Effector CD4-positive, alpha-beta T cell (primary cell): ENCODE data around the gene ANO6.

Experiments
- DNase-seq: peaks from one replicate; pipeline ENCODE4 v3.0.0-alpha.2; 2020

Gene ANO6

GRCh38 chr12:45475594-45475993 is 259.7 kb downstream of the ANO6 start:
- no peak for DNase-seq

- no peak for DNase-seq
These were observed 261.6 kb downstream of the ANO6 start for GRCh38 chr12:45477526-45477925.

DNA sequence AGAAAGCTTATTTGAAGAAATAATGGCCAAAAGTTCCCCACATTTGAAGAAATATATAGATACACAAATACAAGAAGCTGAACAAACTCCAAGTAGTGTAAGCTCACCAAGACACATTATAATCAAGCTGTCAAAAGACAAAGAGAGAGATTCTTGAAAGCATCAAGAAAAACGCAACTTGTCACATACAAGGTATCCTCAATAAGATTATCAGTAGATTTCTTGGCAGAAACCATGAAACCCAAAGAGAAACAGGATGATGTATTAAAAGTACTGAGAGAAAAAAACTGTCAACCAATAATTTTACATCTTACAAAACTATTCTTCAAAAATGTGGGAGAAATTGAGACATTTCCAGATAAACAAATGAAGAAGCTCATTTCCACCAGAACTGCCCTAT is 263.0 kb downstream of the ANO6 start:
- no peak for DNase-seq

DNA sequence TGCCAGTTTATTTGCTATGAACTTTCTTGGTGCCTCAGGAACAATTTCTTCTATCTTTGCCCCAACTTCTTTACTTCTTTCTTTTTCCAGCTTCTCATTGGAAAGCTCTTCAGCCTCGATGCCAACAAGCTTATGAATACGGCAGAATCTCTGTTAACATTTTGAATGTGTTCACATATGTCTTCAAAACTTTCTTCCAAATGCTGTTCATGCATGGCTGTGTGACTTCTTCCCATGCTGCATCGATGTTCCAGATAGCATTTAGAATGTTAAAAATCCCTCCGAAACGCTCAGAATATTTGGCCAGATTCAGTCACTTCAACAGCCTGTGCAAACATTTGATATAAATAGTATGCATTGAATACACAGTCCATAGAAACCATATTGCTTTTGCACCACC is 265.9 kb downstream of the ANO6 start:
- DNase-seq = no peak

DNA sequence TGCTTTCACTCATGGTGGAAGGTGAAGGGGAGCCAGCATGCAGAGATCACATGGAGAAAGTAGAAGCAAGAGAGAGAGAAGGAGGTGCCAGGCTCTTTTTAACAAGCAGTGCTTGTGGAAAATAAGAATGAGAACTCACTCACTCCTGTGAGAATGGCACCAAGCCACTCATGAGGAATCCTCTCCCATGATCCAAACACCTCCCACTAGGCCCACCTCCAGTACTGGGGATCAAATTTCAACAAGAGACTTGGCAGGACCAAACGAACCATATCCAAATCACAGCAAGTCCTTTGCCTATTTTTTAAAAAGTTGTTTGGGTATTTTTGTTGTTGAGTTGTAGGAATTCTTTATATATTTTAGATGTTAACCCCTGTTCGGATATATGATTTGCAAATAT is 267.7 kb downstream of the ANO6 start:
- no peak for DNase-seq
